GM21360 (cell line): Measurements from ENCODE around the gene STAM.

Experiments
- ATAC-seq: cut with Tn5 transposase; IDR thresholded peaks from one replicate; pipeline ENCODE4 v1.9.1; 2021; ENCODE audit warnings: mild to moderate bottlenecking, moderate library complexity; ENCODE audit not compliant: unreplicated experiment

STAM gene

GRCh38 chr10:17645621-17646345 lies 1.8 kb downstream of the STAM start:
- no peak for ATAC-seq

- ATAC-seq = no peak
Measured at GRCh38 chr10:17647326-17647725, 3.4 kb downstream of the STAM start.

- no peak for ATAC-seq
Measured at GRCh38 chr10:17648243-17649035, 4.5 kb downstream of the STAM start.

GRCh38 chr10:17649052-17649451 lies 5.1 kb downstream of the STAM start:
- ATAC-seq = no peak

GRCh38 chr10:17649836-17650235 lies 5.9 kb downstream of the STAM start:
- no peak for ATAC-seq

- ATAC-seq = no peak
Measured at GRCh38 chr10:17650416-17650815, 6.5 kb downstream of the STAM start.

GRCh38 chr10:17651896-17652295 lies 7.9 kb downstream of the STAM start:
- no peak for ATAC-seq

- no peak for ATAC-seq
Measured at GRCh38 chr10:17652585-17652984, 8.6 kb downstream of the STAM start.

- peak; percentile 38 for ATAC-seq
Measured at GRCh38 chr10:17655009-17655408, 11.1 kb downstream of the STAM start.

GRCh38 chr10:17655567-17656146 lies 11.7 kb downstream of the STAM start:
- peak; percentile 92 for ATAC-seq

GRCh38 chr10:17657103-17657500 lies 13.2 kb downstream of the STAM start:
- ATAC-seq = no peak

GRCh38 chr10:17659365-17659764 lies 15.4 kb downstream of the STAM start:
- no peak for ATAC-seq

GRCh38 chr10:17660921-17661320 lies 17.0 kb downstream of the STAM start:
- no peak for ATAC-seq

GRCh38 chr10:17661510-17661909 lies 17.6 kb downstream of the STAM start:
- no peak for ATAC-seq

- ATAC-seq = no peak
Measured at GRCh38 chr10:17662193-17663138, 18.5 kb downstream of the STAM start.

GRCh38 chr10:17663450-17663849 lies 19.5 kb downstream of the STAM start:
- no peak for ATAC-seq

- ATAC-seq = no peak
Measured at GRCh38 chr10:17665747-17666146, 21.8 kb downstream of the STAM start.

GRCh38 chr10:17668435-17669184 lies 24.7 kb downstream of the STAM start:
- no peak for ATAC-seq

- ATAC-seq = peak; percentile 64
Measured at GRCh38 chr10:17669185-17669872, 25.4 kb downstream of the STAM start.

- no peak for ATAC-seq
Measured at GRCh38 chr10:17671307-17671706, 27.4 kb downstream of the STAM start.
